HG03095 (cell line): Measurements from ENCODE around the gene AFG3L2.

Source experiments
- ATAC-seq: cut with Tn5 transposase; IDR thresholded peaks from one replicate; pipeline ENCODE4 v1.9.1; 2021; ENCODE audit warnings: moderate library complexity; ENCODE audit not compliant: unreplicated experiment

The AFG3L2 gene

GRCh38 chr18:12306752-12307700, 70.0 kb downstream of the AFG3L2 start:
- no peak for ATAC-seq

- ATAC-seq, result no peak
Measured at GRCh38 chr18:12305930-12306629, 70.9 kb downstream of the AFG3L2 start.

GRCh38 chr18:12305211-12305610, 71.8 kb downstream of the AFG3L2 start:
- ATAC-seq, result no peak

GRCh38 chr18:12304351-12305210, 72.4 kb downstream of the AFG3L2 start:
- ATAC-seq, result no peak

- ATAC-seq, result no peak
Measured at GRCh38 chr18:12302391-12303147, 74.5 kb downstream of the AFG3L2 start.

GRCh38 chr18:12301263-12302005, 75.6 kb downstream of the AFG3L2 start:
- ATAC-seq, result no peak

- ATAC-seq, result no peak
Measured at GRCh38 chr18:12299862-12300261, 77.2 kb downstream of the AFG3L2 start.

GRCh38 chr18:12296457-12296856, 80.6 kb downstream of the AFG3L2 start:
- no peak for ATAC-seq

GRCh38 chr18:12296087-12296403, 81.0 kb downstream of the AFG3L2 start:
- ATAC-seq, result no peak

- ATAC-seq, result no peak
Measured at GRCh38 chr18:12295389-12296086, 81.5 kb downstream of the AFG3L2 start.

GRCh38 chr18:12293831-12294230, 83.2 kb downstream of the AFG3L2 start:
- no peak for ATAC-seq

GRCh38 chr18:12291690-12292089, 85.3 kb downstream of the AFG3L2 start:
- ATAC-seq, result no peak

- no peak for ATAC-seq
Measured at GRCh38 chr18:12291161-12291560, 85.9 kb downstream of the AFG3L2 start.

- no peak for ATAC-seq
Measured at GRCh38 chr18:12290086-12290485, 86.9 kb downstream of the AFG3L2 start.

- ATAC-seq, result no peak
Measured at GRCh38 chr18:12288403-12288755, 88.6 kb downstream of the AFG3L2 start.

GRCh38 chr18:12287684-12288402, 89.2 kb downstream of the AFG3L2 start:
- no peak for ATAC-seq

- ATAC-seq, result no peak
Measured at GRCh38 chr18:12287131-12287681, 89.8 kb downstream of the AFG3L2 start.

GRCh38 chr18:12283666-12284065, 93.4 kb downstream of the AFG3L2 start:
- no peak for ATAC-seq
